GM06990 (cell line): ENCODE results near the gene AFAP1L2.
A peak's percentile ranks its signal among the peaks of the same experiment; 100 is the strongest.

Experiments
- DNase-seq: peaks from one replicate; pipeline ENCODE4 v3.0.0-alpha.2; 2011; ENCODE audit not compliant: insufficient read length; ENCODE audit errors: extremely low read depth
- H3K27me3 ChIP-seq: replicated peaks from 2 replicates; pipeline ENCODE4 v1.6.0; 2011; ENCODE audit warnings: low read length; ENCODE audit not compliant: control insufficient read depth, insufficient read depth
- H3K36me3 ChIP-seq: 2 replicates; pipeline ENCODE4 v1.5.1; 2011; ENCODE audit warnings: low read length; ENCODE audit not compliant: control insufficient read depth, insufficient read depth
- H3K4me3 ChIP-seq: replicated peaks from 2 replicates; pipeline ENCODE4 v1.5.1; 2011; ENCODE audit warnings: low read depth, mild to moderate bottlenecking, control low read depth, low read length
- CTCF ChIP-seq: IDR thresholded peaks from 2 replicates; pipeline ENCODE4 v1.5.1; 2011; ENCODE audit warnings: low read length, control low read depth, mild to moderate bottlenecking, inconsistent platforms; ENCODE audit not compliant: insufficient read depth, poor library complexity, severe bottlenecking

Gene AFAP1L2

GRCh38 chr10:114404171-114405010, at the start of gene AFAP1L2:
TSS of gene AFAP1L2 (minus strand) at chr10:114404502. CDS start at chr10:114404455, 47 bp downstream.
- no peak for TF ChIP-seq CTCF
- no peak for DNase-seq
- H3K4me3 ChIP-seq: peak within 1 kb of the TSS; percentile 39
- no peaks in the 10 kb centered on the region; the same call in 1 of the 2 replicates for H3K27me3 ChIP-seq
- no peaks in the 10 kb centered on the region for H3K36me3 ChIP-seq

- no peaks in the 10 kb centered on the region for H3K27me3 ChIP-seq
- no peaks in the 10 kb centered on the region for H3K36me3 ChIP-seq
- DNase-seq: no peak
- no peak for TF ChIP-seq CTCF
- H3K4me3 ChIP-seq: no peak overlapping the region
These were observed 49.3 kb upstream of the AFAP1L2 start for GRCh38 chr10:114453576-114453975.

GRCh38 chr10:114448897-114449296, 44.6 kb upstream of the AFAP1L2 start:
- Histone ChIP-seq H3K36me3 (no peaks in the 10 kb centered on the region), H3K4me3 (no peak overlapping the region), H3K27me3 (no peaks in the 10 kb centered on the region)
- no peak for DNase-seq
- TF ChIP-seq CTCF: no peak

- no peak for DNase-seq
- TF ChIP-seq CTCF: no peak
- Histone ChIP-seq H3K36me3 (no peaks in the 10 kb centered on the region; the same call in 1 of the 2 replicates), H3K27me3 (no peaks in the 10 kb centered on the region), H3K4me3 (no peak overlapping the region)
These were observed 41.0 kb upstream of the AFAP1L2 start for GRCh38 chr10:114445332-114445731.

- no peak for DNase-seq
- TF ChIP-seq CTCF: no peak
- no peaks in the 10 kb centered on the region; the same call in 1 of the 2 replicates for H3K36me3 ChIP-seq
- no peak overlapping the region for H3K4me3 ChIP-seq
- no peaks in the 10 kb centered on the region for H3K27me3 ChIP-seq
These were observed 40.5 kb upstream of the AFAP1L2 start for GRCh38 chr10:114444819-114445218.
